ENCODE measurements around the gene RNF4.

DNA sequence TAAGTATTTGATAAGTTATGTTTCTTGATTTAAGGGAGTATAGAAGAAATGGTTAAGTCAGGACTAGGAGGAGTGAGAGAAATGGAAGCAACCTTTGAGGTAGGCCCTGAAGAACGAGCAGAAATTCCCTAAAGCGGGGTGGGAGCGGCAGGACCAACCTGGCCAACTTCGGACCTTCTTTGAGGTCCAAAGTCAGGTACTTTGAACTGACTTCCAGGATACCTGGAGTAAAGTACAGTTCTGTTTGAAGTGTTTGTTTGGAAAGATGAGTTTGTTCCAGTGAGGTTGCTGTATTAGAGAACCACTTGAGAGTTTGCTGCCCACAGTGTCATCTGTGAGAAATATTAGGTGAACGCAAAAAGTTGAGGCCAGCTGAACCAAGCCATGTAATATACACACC lies 11.7 kb downstream of the RNF4 start:
- TF ChIP-seq, protein P1, sequence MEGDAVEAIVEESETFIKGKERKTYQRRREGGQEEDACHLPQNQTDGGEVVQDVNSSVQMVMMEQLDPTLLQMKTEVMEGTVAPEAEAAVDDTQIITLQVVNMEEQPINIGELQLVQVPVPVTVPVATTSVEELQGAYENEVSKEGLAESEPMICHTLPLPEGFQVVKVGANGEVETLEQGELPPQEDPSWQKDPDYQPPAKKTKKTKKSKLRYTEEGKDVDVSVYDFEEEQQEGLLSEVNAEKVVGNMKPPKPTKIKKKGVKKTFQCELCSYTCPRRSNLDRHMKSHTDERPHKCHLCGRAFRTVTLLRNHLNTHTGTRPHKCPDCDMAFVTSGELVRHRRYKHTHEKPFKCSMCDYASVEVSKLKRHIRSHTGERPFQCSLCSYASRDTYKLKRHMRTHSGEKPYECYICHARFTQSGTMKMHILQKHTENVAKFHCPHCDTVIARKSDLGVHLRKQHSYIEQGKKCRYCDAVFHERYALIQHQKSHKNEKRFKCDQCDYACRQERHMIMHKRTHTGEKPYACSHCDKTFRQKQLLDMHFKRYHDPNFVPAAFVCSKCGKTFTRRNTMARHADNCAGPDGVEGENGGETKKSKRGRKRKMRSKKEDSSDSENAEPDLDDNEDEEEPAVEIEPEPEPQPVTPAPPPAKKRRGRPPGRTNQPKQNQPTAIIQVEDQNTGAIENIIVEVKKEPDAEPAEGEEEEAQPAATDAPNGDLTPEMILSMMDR (IDR thresholded peaks at IDR 0.05; ENCODE audit: insufficient read depth, low read length): no peak
- TF ChIP-seq POLR2AphosphoS5 (IDR thresholded peaks at IDR 0.05; ENCODE audit: low read depth): no peak

Data from HL-60 (cell line).